ENCODE measurements around the gene TMC2.

- no peak for TF ChIP-seq E2F1 (CRISPR knock-in tag; IDR thresholded peaks at IDR 0.05)
- no peak for TF ChIP-seq CTCF (IDR thresholded peaks at IDR 0.05)
- TF ChIP-seq ATF3 (CRISPR knock-in tag; conservative IDR thresholded peaks at IDR 0.05), result no peak
- no peak for TF ChIP-seq FOXJ3 (CRISPR knock-in tag; IDR thresholded peaks at IDR 0.05; ENCODE audit: borderline replicate concordance)
- TF ChIP-seq ZNF263 (CRISPR knock-in tag; IDR thresholded peaks at IDR 0.05; ENCODE audit: low read depth), result no peak
- no peak for TF ChIP-seq HMGXB4 (CRISPR knock-in tag; IDR thresholded peaks at IDR 0.05)
- TF ChIP-seq ZNF512 (CRISPR knock-in tag; IDR thresholded peaks at IDR 0.05; ENCODE audit: borderline replicate concordance), result no peak
- no peak for TF ChIP-seq ZSCAN18 (CRISPR knock-in tag; IDR thresholded peaks at IDR 0.05)
- TF ChIP-seq CREM (CRISPR knock-in tag; IDR thresholded peaks at IDR 0.05), result no peak
Observed at GRCh38 chr20:2618815-2619214, 82.4 kb downstream of the TMC2 start.

All from WTC11 (cell line).